Pancreas (tissue), 10 donors: ENCODE results near the gene ATP11B. TPM values are rescaled to one million over a fixed set of nuclear protein-coding genes. Genes with fewer than 3 reads are reported as not detected.

Experiments
- ATAC-seq, 4 donors: fragments of 200-7000 bp; cut with Tn5 transposase; one replicate each; pipeline versions ENCODE4 v1.8.0 to v1.9.1; 2020; ENCODE audit warnings: mild to moderate bottlenecking in 4 of 4, moderate library complexity in 4 of 4
- DNase-seq, 6 donors: peaks; one replicate each; pipeline ENCODE4 v3.0.0-alpha.2; 2020
- FAIRE-seq: peaks from 2 replicates; lab custom pipeline; 2012; peaks lifted over from hg19 to GRCh38; lab: Jason Lieb, UNC
- H3K27ac ChIP-seq, 4 donors: fragments of 200-600 bp; sonication (generic); 1 replicate in 3 of 4; 2 replicates in 1 of 4; pipeline versions ENCODE4 v1.5.0 to v1.8.0; 2020
- H3K27me3 ChIP-seq, 4 donors: fragments of 200-600 bp; one replicate each; pipeline ENCODE4 v1.8.0; 2021
- H3K36me3 ChIP-seq, 3 donors: fragments of 200-600 bp; sonication (generic) in 1 of 3; one replicate each; pipeline versions ENCODE4 v1.5.0 to v1.8.0; 2020 to 2021
- H3K4me1 ChIP-seq, 3 donors: fragments of 200-600 bp; one replicate each; pipeline ENCODE4 v1.8.0; 2021
- H3K4me3 ChIP-seq, 4 donors: fragments of 200-600 bp; sonication (generic) in 2 of 4; one replicate each; pipeline versions ENCODE4 v1.5.0 to v1.8.0; 2020 to 2021
- H3K9me3 ChIP-seq, 4 donors: fragments of 200-600 bp; one replicate each; pipeline ENCODE4 v1.8.0; 2021
- CTCF ChIP-seq, 4 donors: fragments of 200-600 bp; sonication (generic) in 3 of 4; IDR thresholded peaks; one replicate each; pipeline versions ENCODE4 v1.5.0 to v1.8.0; 2021; ENCODE audit warnings: antibody characterized with exemption in 4 of 4
- WGBS, 2 donors: extraction: QIAGEN DNeasy Blood & Tissue Kit; methylation state at CpG; one replicate each; pipeline ENCODE4 v1.1.7; 2013; 5-methylcytosine and 5-hydroxymethylcytosine counted together
- intact Hi-C, 3 donors: fragments of 100-400 bp; cut with DNase I; formaldehyde crosslinking; loops; one replicate each; pipeline versions ENCODE4 v1.11.1 to v1.14.2; 2022
- polyA plus RNA-seq, 2 donors: library from polyadenylated mRNA; stranded (reverse); fragments of 200-250 nt; gene quantifications; one replicate each; pipeline ENCODE4 v1.2.3, GENCODE V29; 2013
- total RNA-seq, 6 donors: library from RNA; stranded (reverse); fragmentation: NEBNext Ultra II Directional in 4 of 6; extraction: Animal tissue kit (Norgen Biotek cat#: 25700) in 4 of 6; gene quantifications; one replicate each; pipeline versions ENCODE4 v1.2.1 to v1.2.4, GENCODE V29; 2021 to 2023
- donor health status: healthy with polysubstance abuse.
- donor health status: DM: no; HTN: no; CAD: no; lungs with moderate emphysema.
- donor health status: DM: no; HTN: no; CAD: no.
- donor health status: control.
- donor health status: control.
- donor health status: Bipolar disorder and iron deficiency.
- donor health status: DM: yes; HTN: yes; CAD: no.
- donor health status: DM: no; HTN: no; CAD: no.
- donor health status: DM: no; HTN: no; CAD: no.
- donor health status: DM: yes; HTN: yes; CAD: no.

The ATP11B gene
- total and polyA plus RNA-seq, 8 donors = 3.2 to 50.2 (median 28.7) TPM

DNA sequence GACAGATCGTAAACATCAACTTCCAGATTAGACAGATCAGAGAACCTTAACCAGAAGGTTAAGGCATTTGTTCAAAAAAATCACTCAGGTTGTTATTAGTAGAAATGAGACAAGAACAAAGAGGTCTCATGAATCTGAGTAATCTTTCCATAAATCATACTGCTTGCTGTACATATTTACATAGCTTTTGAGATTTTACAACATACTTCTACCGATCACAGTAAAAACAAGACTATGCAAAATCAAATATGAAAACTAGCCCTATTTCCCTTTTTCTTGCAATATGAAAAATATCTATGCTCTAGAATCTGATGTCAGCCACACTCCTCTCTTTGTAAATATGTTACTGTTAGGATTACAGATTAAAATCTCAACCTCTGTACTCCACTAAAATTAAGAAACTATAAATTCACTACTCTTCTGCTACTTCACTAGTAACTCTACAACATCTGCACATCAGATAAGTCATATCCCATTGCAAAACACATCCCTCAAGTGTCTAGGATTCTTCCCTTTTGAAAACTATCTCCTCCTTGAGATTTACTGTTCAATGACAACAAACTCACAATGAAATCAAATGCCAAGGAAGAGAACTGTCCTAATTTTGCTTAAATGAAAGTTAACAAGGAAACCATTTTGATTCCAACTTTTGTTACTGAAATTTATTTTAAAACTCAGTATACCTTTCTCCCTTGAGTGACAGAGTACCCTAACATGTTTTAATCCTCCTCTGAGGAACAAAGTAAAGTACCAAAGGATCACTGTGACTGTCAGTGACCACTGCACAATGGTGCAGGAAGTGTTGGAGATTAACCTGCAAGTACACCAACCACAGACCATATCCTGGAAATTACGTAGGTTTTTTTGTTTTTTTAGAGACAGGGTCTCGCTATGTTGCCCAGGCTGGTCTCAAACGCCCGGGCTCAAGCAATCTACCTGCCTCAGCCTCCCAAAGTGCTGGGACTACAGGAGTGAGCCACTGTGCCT, 174.2 kb downstream of the ATP11B start:
- 80 to 87% methylated on average over 6 of the region's 6 CpGs for WGBS, 2 donors
- intact Hi-C loops = no loop called here
- no peaks in the 10 kb centered on the region for H3K36me3 ChIP-seq
- no peaks in the 10 kb centered on the region for H3K27me3 ChIP-seq
- no peaks in the 10 kb centered on the region for H3K9me3 ChIP-seq
- no peak for TF ChIP-seq CTCF (IDR thresholded peaks at IDR 0.05)
- FAIRE-seq (no peak), ATAC-seq (peak in 1 of 4 donors; percentile 25), DNase-seq (no peak)
- no peak overlapping the region for H3K27ac ChIP-seq
- H3K4me3 ChIP-seq = no peak overlapping the region
- H3K4me1 ChIP-seq = peaks cover 0 to 19% (median 2%) of the 10 kb centered on the region in 3 donors

GRCh38 chr3:182969277-182969676, 176.0 kb downstream of the ATP11B start:
- intact Hi-C loops = no loop called here
- TF ChIP-seq CTCF (IDR thresholded peaks at IDR 0.05) = no peak
- Histone ChIP-seq H3K36me3 (no peaks in the 10 kb centered on the region), H3K4me1 (peaks cover 0 to 19% (median 0%) of the 10 kb centered on the region in 3 donors), H3K27me3 (no peaks in the 10 kb centered on the region), H3K9me3 (no peaks in the 10 kb centered on the region), H3K4me3 (no peak overlapping the region), H3K27ac (no peak overlapping the region)
- DNase-seq (no peak), FAIRE-seq (no peak), ATAC-seq (no peak)

DNA sequence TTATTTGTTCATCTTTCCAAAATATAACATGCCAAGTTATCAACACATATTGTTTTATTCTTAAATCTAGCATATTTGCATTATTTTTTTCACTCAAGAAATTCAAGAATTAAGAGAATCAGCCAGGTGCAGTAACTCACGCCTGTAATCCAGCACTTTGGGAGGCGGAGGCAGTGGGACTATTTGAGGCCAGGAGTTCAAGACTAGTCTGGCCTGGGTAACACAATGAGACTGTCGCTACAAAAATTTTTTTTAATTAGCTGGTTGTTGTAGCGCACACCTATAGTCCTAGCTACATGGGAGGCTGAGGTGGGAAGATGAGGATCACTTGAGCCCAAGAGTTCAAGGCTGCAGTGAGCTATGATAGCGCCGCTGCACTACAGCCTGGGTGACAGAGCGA, 176.5 kb downstream of the ATP11B start:
- intact Hi-C loops = no loop called here

DNA sequence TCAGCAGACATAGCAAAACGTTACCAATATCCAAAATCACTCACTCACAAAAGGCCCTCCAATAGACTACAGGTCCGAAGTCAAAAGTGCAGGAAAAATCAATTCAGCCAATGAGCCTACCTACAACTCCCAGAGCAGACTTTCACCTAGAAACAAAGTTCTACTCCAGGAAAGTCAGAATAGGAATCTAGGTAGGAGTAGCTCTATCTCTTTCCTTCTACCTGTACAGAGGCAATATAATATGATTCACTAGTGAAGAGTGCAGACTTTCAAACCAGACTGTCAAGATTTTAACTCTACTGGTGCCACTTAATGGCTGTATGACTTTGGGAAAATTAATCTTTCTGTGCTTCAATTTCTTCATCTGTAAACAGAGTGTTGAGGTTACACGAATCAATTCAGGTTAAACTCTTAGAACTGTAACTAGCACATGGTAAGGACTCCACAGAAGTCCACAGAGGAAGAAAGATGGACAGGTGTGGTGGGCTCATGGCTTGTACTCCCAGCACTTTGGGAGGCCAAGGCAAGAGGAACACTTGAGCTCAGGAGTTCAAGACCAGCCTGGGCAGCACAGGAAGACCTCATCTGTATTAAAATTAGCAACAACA, 177.6 kb downstream of the ATP11B start:
- intact Hi-C loops = no loop called here
- ATAC-seq (peak in 2 of 4 donors; percentile 17 to 32), DNase-seq (no peak), FAIRE-seq (no peak)
- Histone ChIP-seq H3K9me3 (no peaks in the 10 kb centered on the region), H3K27me3 (no peaks in the 10 kb centered on the region), H3K27ac (no peak overlapping the region), H3K36me3 (no peaks in the 10 kb centered on the region), H3K4me1 (peaks cover 0 to 19% (median 0%) of the 10 kb centered on the region in 3 donors), H3K4me3 (no peak overlapping the region)
- TF ChIP-seq CTCF (IDR thresholded peaks at IDR 0.05) = no peak
- 30 to 32% methylated on average over 3 of the region's 3 CpGs for WGBS, 2 donors

More for the DNA sequence above, 176.5 kb downstream of the ATP11B start:
- no peak for DNase-seq
- Histone ChIP-seq H3K36me3 (no peaks in the 10 kb centered on the region), H3K4me1 (peaks cover 0 to 19% (median 0%) of the 10 kb centered on the region in 3 donors), H3K9me3 (no peaks in the 10 kb centered on the region), H3K27ac (no peak overlapping the region), H3K27me3 (no peaks in the 10 kb centered on the region), H3K4me3 (no peak overlapping the region)
- no peak for FAIRE-seq
- 95 to 96% methylated on average over 7 of the region's 7 CpGs for WGBS, 2 donors
- no peak for ATAC-seq
- TF ChIP-seq CTCF (IDR thresholded peaks at IDR 0.05) = no peak

Other genes with a start within 250 kb of the ATP11B start
- gene DCUN1D1, start 187.0 kb downstream of the ATP11B start, total RNA-seq = 10 to 100 TPM; 15.5 to 25.0 (median 17.1) TPM
- 1 to 10 TPM; 2.8 to 6.2 TPM for gene DCUN1D1, start 187.0 kb downstream of the ATP11B start, polyA plus RNA-seq